Right ventricle myocardium superior (tissue), 1 donor: ENCODE measurements around the gene TTLL12. TPM values are rescaled to one million over a fixed set of nuclear protein-coding genes. Genes with fewer than 3 reads are reported as not detected.

ENCODE experiments used
- ATAC-seq: fragments of 200-7000 bp; cut with Tn5 transposase; one replicate; pipeline ENCODE4 v1.9.1; 2020; ENCODE audit warnings: mild to moderate bottlenecking; ENCODE audit not compliant: poor library complexity
- DNase-seq: peaks from one replicate; pipeline ENCODE4 v3.0.0-alpha.2; 2020
- intact Hi-C: fragments of 100-400 bp; cut with DNase I; formaldehyde crosslinking; loops from one replicate; pipeline ENCODE4 v1.11.2; 2022
- total RNA-seq: library from RNA; stranded (reverse); fragmentation: NEBNext Ultra II Directional; extraction: Animal tissue kit (Norgen Biotek cat#: 25700); gene quantifications from one replicate; pipeline ENCODE4 v1.2.1, GENCODE V29; 2021
- donor health status: DM: no; HTN: yes; CAD: no; lungs with severe emphysema.

Gene TTLL12
- total RNA-seq, 1 donor from 2014 or later: 11.1 TPM

- no peak for ATAC-seq
- DNase-seq: no peak
- intact Hi-C loops: no loop called here
Measured at GRCh38 chr22:43180670-43181069, 6.3 kb downstream of the TTLL12 start.

- no peak for ATAC-seq
- no peak for DNase-seq
- intact Hi-C loops: no loop called here
Measured at GRCh38 chr22:43179911-43180195, 7.1 kb downstream of the TTLL12 start.

- ATAC-seq: no peak
- intact Hi-C loops: no loop called here
- no peak for DNase-seq
Measured at GRCh38 chr22:43179146-43179910, 7.6 kb downstream of the TTLL12 start.

GRCh38 chr22:43177479-43177878 lies 9.5 kb downstream of the TTLL12 start:
- ATAC-seq (no peak), DNase-seq (no peak)
- intact Hi-C loops: no loop called here

- no peak for DNase-seq
Measured at GRCh38 chr22:43176090-43176489, 10.8 kb downstream of the TTLL12 start.

GRCh38 chr22:43174941-43175531 lies 11.9 kb downstream of the TTLL12 start:
- ATAC-seq: no peak
- intact Hi-C loops: no loop called here
- DNase-seq: peak; percentile 26

More at GRCh38 chr22:43176090-43176489, 10.8 kb downstream of the TTLL12 start:
- no peak for ATAC-seq
- intact Hi-C loops: no loop called here

GRCh38 chr22:43173976-43174720 lies 12.8 kb downstream of the TTLL12 start:
- intact Hi-C loops: no loop called here
- DNase-seq (peak; percentile 26), ATAC-seq (no peak)

- intact Hi-C loops: no loop called here
- DNase-seq: peak; percentile 32
Measured at GRCh38 chr22:43173566-43173965, 13.4 kb downstream of the TTLL12 start.

GRCh38 chr22:43172191-43172590 lies 14.7 kb downstream of the TTLL12 start:
- intact Hi-C loops: no loop called here
- DNase-seq (peak; percentile 24), ATAC-seq (no peak)

More at GRCh38 chr22:43173566-43173965, 13.4 kb downstream of the TTLL12 start:
- ATAC-seq: no peak

GRCh38 chr22:43171607-43172006 lies 15.3 kb downstream of the TTLL12 start:
- DNase-seq (peak; percentile 20), ATAC-seq (no peak)
- intact Hi-C loops: no loop called here

- intact Hi-C loops: no loop called here
- no peak for ATAC-seq
- peak; percentile 25 for DNase-seq
Measured at GRCh38 chr22:43171019-43171491, 15.9 kb downstream of the TTLL12 start.

- intact Hi-C loops: no loop called here
- ATAC-seq (no peak), DNase-seq (peak; percentile 30)
Measured at GRCh38 chr22:43170131-43170480, 16.8 kb downstream of the TTLL12 start.

GRCh38 chr22:43169310-43170130 lies 17.4 kb downstream of the TTLL12 start:
- intact Hi-C loops: no loop called here
- ATAC-seq: no peak
- DNase-seq: no peak

- DNase-seq: no peak
- ATAC-seq: no peak
Measured at GRCh38 chr22:43168471-43169309, 18.2 kb downstream of the TTLL12 start.

GRCh38 chr22:43167001-43167589 lies 19.8 kb downstream of the TTLL12 start:
- no peak for ATAC-seq
- no peak for DNase-seq
- intact Hi-C loops: no loop called here

More at GRCh38 chr22:43168471-43169309, 18.2 kb downstream of the TTLL12 start:
- intact Hi-C loops: no loop called here

GRCh38 chr22:43166132-43166930 lies 20.6 kb downstream of the TTLL12 start:
- DNase-seq (no peak), ATAC-seq (no peak)
- intact Hi-C loops: no loop called here

GRCh38 chr22:43164636-43165035 lies 22.3 kb downstream of the TTLL12 start:
- intact Hi-C loops: no loop called here
- DNase-seq: no peak
- peak; percentile 6 for ATAC-seq
